Keratinocyte (primary cell): Measurements from ENCODE around the gene ALS2CL. TPM values are rescaled to one million over a fixed set of nuclear protein-coding genes. Genes with fewer than 3 reads are reported as not detected.

ENCODE experiments used
- DNase-seq: peaks from one replicate; pipeline ENCODE4 v3.0.0-alpha.2; 2011; ENCODE audit warnings: low read depth, missing footprints, low spot score
- FAIRE-seq: peaks from 2 replicates; lab custom pipeline; 2011; peaks lifted over from hg19 to GRCh38; lab: Jason Lieb, UNC
- H2AFZ ChIP-seq: 2 replicates; pipeline ENCODE4 v1.6.0; 2012; ENCODE audit warnings: low read length, control low read depth, inconsistent platforms; ENCODE audit not compliant: control insufficient read depth
- H3K27ac ChIP-seq: 2 replicates; pipeline ENCODE4 v1.5.1; 2011; ENCODE audit warnings: low read length; ENCODE audit not compliant: control insufficient read depth, insufficient read depth
- H3K27me3 ChIP-seq: 3 replicates; pipeline ENCODE4 v1.6.0; 2011; ENCODE audit warnings: low read length; ENCODE audit not compliant: control insufficient read depth, insufficient read depth; ENCODE audit errors: extremely low read depth
- H3K36me3 ChIP-seq, 2 experiments: 2 replicates in 1 of 2; 3 replicates in 1 of 2; pipeline ENCODE4 v1.5.1; 2011; ENCODE audit warnings: low read length in 2 of 2, mild to moderate bottlenecking in 1 of 2; ENCODE audit not compliant: control insufficient read depth in 2 of 2, insufficient read depth in 2 of 2; ENCODE audit errors: extremely low read depth in 1 of 2
- H3K4me1 ChIP-seq: 3 replicates; pipeline ENCODE4 v1.5.1; 2011; ENCODE audit warnings: low read length; ENCODE audit not compliant: control insufficient read depth, insufficient read depth; ENCODE audit errors: extremely low read depth
- H3K4me2 ChIP-seq: 3 replicates; pipeline ENCODE4 v1.6.0; 2011; ENCODE audit warnings: low read depth, low read length; ENCODE audit not compliant: control insufficient read depth, insufficient read depth; ENCODE audit errors: extremely low read depth
- H3K4me3 ChIP-seq, 3 experiments: fragments of 200-600 bp in 1 of 3; sonication (generic) in 1 of 3; 2 replicates in 2 of 3; 3 replicates in 1 of 3; pipeline ENCODE4 v1.5.1; 2011 to 2016; ENCODE audit warnings: low read length in 3 of 3, mild to moderate bottlenecking in 3 of 3, control low read depth in 2 of 3, inconsistent platforms in 1 of 3, low read depth in 1 of 3, mixed read lengths in 1 of 3, mixed run types in 1 of 3, moderate library complexity in 1 of 3; ENCODE audit not compliant: control insufficient read depth in 2 of 3, insufficient read depth in 2 of 3; ENCODE audit errors: extremely low read depth in 1 of 3
- H3K79me2 ChIP-seq: 2 replicates; pipeline ENCODE4 v1.6.0; 2012; ENCODE audit warnings: low read length; ENCODE audit not compliant: control insufficient read depth, insufficient read depth
- H3K9ac ChIP-seq: 3 replicates; pipeline ENCODE4 v1.6.0; 2011; ENCODE audit warnings: low read length; ENCODE audit not compliant: control insufficient read depth, insufficient read depth; ENCODE audit errors: extremely low read depth
- H3K9me1 ChIP-seq: 3 replicates; pipeline ENCODE4 v1.6.0; 2011; ENCODE audit warnings: low read length; ENCODE audit not compliant: control insufficient read depth, insufficient read depth; ENCODE audit errors: extremely low read depth
- H3K9me3 ChIP-seq: 2 replicates; pipeline ENCODE4 v1.5.1; 2012; ENCODE audit warnings: low read depth, low read length; ENCODE audit not compliant: control insufficient read depth
- H4K20me1 ChIP-seq: 3 replicates; pipeline ENCODE4 v1.6.0; 2011; ENCODE audit warnings: low read length; ENCODE audit not compliant: control insufficient read depth, insufficient read depth; ENCODE audit errors: extremely low read depth
- CTCF ChIP-seq, 3 experiments: IDR thresholded peaks in 1 of 3; conservative IDR thresholded peaks in 1 of 3; optimal IDR thresholded peaks in 1 of 3; 2 replicates in 2 of 3; 3 replicates in 1 of 3; pipeline versions ENCODE3 to v1.5.1; 2011; ENCODE audit warnings: low read length in 3 of 3, mild to moderate bottlenecking in 3 of 3, moderate library complexity in 2 of 3, control low read depth in 1 of 3, inconsistent platforms in 1 of 3; ENCODE audit not compliant: insufficient read depth in 2 of 3; ENCODE audit errors: extremely low read depth in 1 of 3
- EZH2 ChIP-seq: IDR thresholded peaks from one replicate; pipeline ENCODE4 v1.6.1; 2012; ENCODE audit warnings: inconsistent platforms, mild to moderate bottlenecking, low read length, moderate library complexity
- dilution Hi-C: fragments of 300-500 bp; cut with MboI; formaldehyde crosslinking; loops from one replicate; pipeline ENCODE4 v1.7.0; 2020; ENCODE audit warnings: low sequenced_read_pairs; ENCODE audit not compliant: extremely low pct_ligation_motif_present
- polyA plus RNA-seq, 5 experiments: library from polyadenylated mRNA; depleted of rRNA in 3 of 5; stranded (reverse) in 3 of 5; stranded (forward) in 1 of 5; unstranded in 1 of 5; fragments of >200 nt; gene quantifications; 1 replicate in 1 of 5; 2 replicates in 3 of 5; 3 replicates in 1 of 5; pipeline versions ENCODE4 v1.2.1 to v1.2.3, GENCODE V29; 2011 to 2012; ENCODE audit warnings: missing spikeins in 2 of 5, low read depth in 1 of 5, low replicate concordance in 1 of 5

ALS2CL gene
- polyA plus RNA-seq, 1 donor (not counting 4 experiments of a cell fraction or from before 2014, with no cell fraction given), result 40.9 TPM

GRCh38 chr3:46662771-46663551 is 30.5 kb downstream of the ALS2CL start:
- DNase-seq (no peak), FAIRE-seq (no peak)
- H4K20me1 ChIP-seq, result no peaks in the 10 kb centered on the region
- TF ChIP-seq CTCF (optimal IDR thresholded peaks at IDR 0.05 in 1 of 3, IDR thresholded peaks at IDR 0.05 in 1 of 3, conservative IDR thresholded peaks at IDR 0.05 in 1 of 3; ENCODE audit: extremely low read depth in 1 of 3, insufficient read depth in 2 of 3, low read length in 3 of 3), result no peak
- no peak for TF ChIP-seq EZH2
- H3K4me2 ChIP-seq, result no peak overlapping the region
- H3K4me3 ChIP-seq, result no peak overlapping the region
- no peaks in the 10 kb centered on the region for H3K79me2 ChIP-seq
- no peaks in the 10 kb centered on the region for H3K27me3 ChIP-seq
- H3K9me3 ChIP-seq, result no peaks in the 10 kb centered on the region
- H3K27ac ChIP-seq, result no peak overlapping the region
- H3K9me1 ChIP-seq, result peaks cover 2% of the 10 kb centered on the region
- H3K36me3 ChIP-seq, result no peaks in the 10 kb centered on the region
- H2AFZ ChIP-seq, result no peak overlapping the region
- dilution Hi-C loops, result no loop called here
- no peak overlapping the region for H3K9ac ChIP-seq
- H3K4me1 ChIP-seq, result peaks cover 20% of the 10 kb centered on the region

GRCh38 chr3:46661776-46662766 is 31.4 kb downstream of the ALS2CL start:
- Histone ChIP-seq H3K9me1 (peaks cover 2% of the 10 kb centered on the region), H3K4me3 (no peak overlapping the region), H3K36me3 (no peaks in the 10 kb centered on the region), H3K9me3 (no peaks in the 10 kb centered on the region), H4K20me1 (no peaks in the 10 kb centered on the region), H2AFZ (no peak overlapping the region), H3K4me1 (peaks cover 20% of the 10 kb centered on the region), H3K27ac (no peak overlapping the region), H3K27me3 (no peaks in the 10 kb centered on the region), H3K79me2 (no peaks in the 10 kb centered on the region), H3K9ac (no peak overlapping the region), H3K4me2 (no peak overlapping the region)
- FAIRE-seq (no peak), DNase-seq (no peak)
- dilution Hi-C loops, result no loop called here
- TF ChIP-seq CTCF (optimal IDR thresholded peaks at IDR 0.05 in 1 of 3, IDR thresholded peaks at IDR 0.05 in 1 of 3, conservative IDR thresholded peaks at IDR 0.05 in 1 of 3; ENCODE audit: extremely low read depth in 1 of 3, insufficient read depth in 2 of 3, low read length in 3 of 3) (no peak), EZH2 (no peak)
